GM12878 (cell line): ENCODE measurements around the gene KCNN3. TPM values are rescaled to one million over a fixed set of nuclear protein-coding genes. Genes with fewer than 3 reads are reported as not detected.

Experiments used
- ASH2L ChIP-seq: fragments of 300-600, 200-600 bp; sonication (generic); IDR thresholded peaks from 2 replicates; pipeline ENCODE4 v1.6.1; 2017; ENCODE audit warnings: low read depth, mild to moderate bottlenecking, borderline replicate concordance
- CEBPZ ChIP-seq: fragments of 150-350 bp; IDR thresholded peaks from 2 replicates; pipeline ENCODE4 v1.6.1; 2016; ENCODE audit warnings: low read depth, low read length
- CUX1 ChIP-seq: IDR thresholded peaks from 2 replicates; pipeline ENCODE4 v1.6.1; 2012; ENCODE audit warnings: improper control_type of control experiment, low read depth, low read length; ENCODE audit not compliant: insufficient replicate concordance
- MLLT1 ChIP-seq: fragments of 450-650 bp; IDR thresholded peaks from 2 replicates; pipeline ENCODE4 v1.6.1; 2016; ENCODE audit warnings: mild to moderate bottlenecking
- NFYA ChIP-seq: IDR thresholded peaks from 2 replicates; pipeline ENCODE4 v1.6.1; 2011; ENCODE audit warnings: low read depth, mild to moderate bottlenecking, low read length, improper control_type of control experiment, borderline replicate concordance
- SKIL ChIP-seq: fragments of 450-650 bp; IDR thresholded peaks from 2 replicates; pipeline ENCODE4 v1.6.1; 2017; ENCODE audit warnings: mild to moderate bottlenecking, low read depth, inconsistent platforms; ENCODE audit not compliant: poor library complexity, severe bottlenecking
- SMC3 ChIP-seq: IDR thresholded peaks from 2 replicates; pipeline ENCODE4 v1.6.1; 2011; ENCODE audit warnings: low read length, improper control_type of control experiment, borderline replicate concordance
- YY1 ChIP-seq: IDR thresholded peaks from 2 replicates; pipeline ENCODE4 v1.6.1; 2011; ENCODE audit warnings: low read depth, mild to moderate bottlenecking, low read length
- ZBTB11 ChIP-seq: fragments of 450-650 bp; formaldehyde crosslinking; IDR thresholded peaks from 2 replicates; pipeline ENCODE4 v1.5.0; 2022; ENCODE audit warnings: mild to moderate bottlenecking, missing genetic modification characterization
- polyA plus RNA-seq, 11 experiments: library from polyadenylated mRNA; depleted of rRNA in 4 of 11; unstranded in 6 of 11; stranded (reverse) in 5 of 11; fragments of >200 nt; fragmentation: Nextera tagmentation in 4 of 11; fragmentation: Illumina TruSeq in 1 of 11; extraction: Ambion mirVana in 4 of 11; extraction: Trizol in 1 of 11; gene quantifications; 1 replicate in 1 of 11; 2 replicates in 10 of 11; pipeline versions ENCODE4 v1.2.1 to v1.2.3, GENCODE V29; 2011 to 2016; ENCODE audit warnings: inconsistent platforms in 2 of 11, missing spikeins in 2 of 11, low read depth in 1 of 11
- total RNA-seq, 4 experiments: library from RNA; depleted of rRNA in 3 of 4; stranded (reverse); fragments of >200 nt in 3 of 4; fragmentation: Illumina TruSeq in 1 of 4; extraction: Trizol in 1 of 4; gene quantifications; 2 replicates each; pipeline versions ENCODE4 v1.2.1 to v1.2.3, GENCODE V29; 2013 to 2021

The KCNN3 gene
- total and polyA plus RNA-seq, 10 of the 15 experiments (the other 5 are each of a cell fraction or from before 2014, with no cell fraction given), result 3.5 to 26.4 (median 14.9) TPM

GRCh38 chr1:154683820-154684219 lies 186.3 kb downstream of the KCNN3 start (continued):
- TF ChIP-seq CEBPZ (no peak), CUX1 (no peak), ASH2L (no peak), YY1 (no peak), MLLT1 (no peak), SMC3 (no peak), SKIL (no peak), ZBTB11 (CRISPR knock-in tag) (no peak), NFYA (no peak)
- TF ChIP-seq, all 136 proteins: peak for 0
